OCI-LY1 (cell line): ENCODE data around the gene BCAS2.

Experiments used
- H2AFZ ChIP-seq: fragments of 200-600 bp; sonication (generic), shearing (Covaris generic); 2 replicates; pipeline ENCODE4 v1.6.0; 2014; ENCODE audit warnings: antibody characterized with exemption, mild to moderate bottlenecking, low read length
- H3F3A ChIP-seq: fragments of 200-600 bp; sonication (generic), shearing (Covaris generic); 2 replicates; pipeline ENCODE4 v1.6.0; 2014; ENCODE audit warnings: mild to moderate bottlenecking, antibody characterized with exemption, low read length, moderate library complexity; ENCODE audit not compliant: insufficient read depth
- H3K27ac ChIP-seq: fragments of 200-600 bp; sonication (generic); 2 replicates; pipeline ENCODE4 v1.5.1; 2014; ENCODE audit warnings: low read length, mixed run types, mild to moderate bottlenecking, low read depth; ENCODE audit not compliant: poor library complexity, severe bottlenecking
- H3K27me3 ChIP-seq: fragments of 200-600 bp; sonication (generic); 2 replicates; pipeline ENCODE4 v1.6.0; 2014; ENCODE audit warnings: antibody characterized with exemption, mild to moderate bottlenecking, low read length, moderate library complexity; ENCODE audit not compliant: insufficient read depth
- H3K36me3 ChIP-seq: fragments of 200-600 bp; sonication (generic); 2 replicates; pipeline ENCODE4 v1.6.1; 2014; ENCODE audit warnings: mild to moderate bottlenecking, antibody characterized with exemption, low read length, moderate library complexity, mixed read lengths; ENCODE audit not compliant: insufficient read depth
- H3K4me1 ChIP-seq: fragments of 200-600 bp; sonication (generic); 2 replicates; pipeline ENCODE4 v1.5.1; 2014; ENCODE audit warnings: mild to moderate bottlenecking, low read length, moderate library complexity; ENCODE audit not compliant: insufficient read depth, severe bottlenecking
- H3K4me2 ChIP-seq: fragments of 200-600 bp; sonication (generic), shearing (Covaris generic); 2 replicates; pipeline ENCODE4 v1.6.1; 2014; ENCODE audit warnings: low read length
- H3K4me3 ChIP-seq: fragments of 200-600 bp; sonication (generic); 2 replicates; pipeline ENCODE4 v1.5.1; 2014; ENCODE audit warnings: low read length, low read depth, mild to moderate bottlenecking, mixed read lengths; ENCODE audit not compliant: poor library complexity, severe bottlenecking
- H3K79me2 ChIP-seq: fragments of 200-600 bp; shearing (Covaris generic); 2 replicates; pipeline ENCODE4 v1.6.1; 2016; ENCODE audit warnings: mixed run types, low read length, mixed read lengths; ENCODE audit not compliant: insufficient read depth
- H3K9ac ChIP-seq: fragments of 200-600 bp; sonication (generic), shearing (Covaris generic); 2 replicates; pipeline ENCODE4 v1.6.1; 2014; ENCODE audit warnings: mild to moderate bottlenecking, low read length, mixed read lengths
- H3K9me2 ChIP-seq: fragments of 200-600 bp; sonication (generic), shearing (Covaris generic); 2 replicates; pipeline ENCODE4 v1.6.1; 2014; ENCODE audit warnings: low read depth, mild to moderate bottlenecking, low read length, mixed read lengths
- H3K9me3 ChIP-seq: fragments of 200-600 bp; shearing (Covaris generic); 2 replicates; pipeline ENCODE4 v1.6.1; 2014; ENCODE audit warnings: low read length, mixed read lengths
- H4K20me1 ChIP-seq: fragments of 200-600 bp; sonication (generic), shearing (Covaris generic); 2 replicates; pipeline ENCODE4 v1.6.0; 2016; ENCODE audit warnings: mild to moderate bottlenecking, low read length; ENCODE audit not compliant: insufficient read depth
- CTCF ChIP-seq: fragments of 200-600 bp; sonication (generic), shearing (Covaris generic); IDR thresholded peaks from 2 replicates; pipeline ENCODE4 v1.5.1; 2017; ENCODE audit warnings: mild to moderate bottlenecking, antibody characterized with exemption, low read length, moderate library complexity, mixed read lengths
- EZH2 ChIP-seq: fragments of 200-600 bp; sonication (generic), shearing (Covaris generic); IDR thresholded peaks from 2 replicates; pipeline ENCODE4 v1.8.0; 2017; ENCODE audit warnings: borderline replicate concordance, mixed run types, mild to moderate bottlenecking, antibody characterized with exemption, low read length, moderate library complexity, mixed read lengths

Gene BCAS2

GRCh38 chr1:114551400-114551799 lies 30.0 kb downstream of the BCAS2 start:
- Histone ChIP-seq H3K9me3 (no peaks in the 10 kb centered on the region), H3K4me3 (no peak overlapping the region), H3K9me2 (no peaks in the 10 kb centered on the region), H3F3A (no peaks in the 10 kb centered on the region), H3K9ac (no peak overlapping the region), H3K79me2 (no peaks in the 10 kb centered on the region), H3K4me1 (no peaks in the 10 kb centered on the region), H4K20me1 (no peaks in the 10 kb centered on the region), H3K36me3 (no peaks in the 10 kb centered on the region), H3K27me3 (no peaks in the 10 kb centered on the region), H3K27ac (no peak overlapping the region), H3K4me2 (no peak overlapping the region), H2AFZ (no peak overlapping the region)
- no peak for TF ChIP-seq CTCF
- no peak for TF ChIP-seq EZH2

- H3K4me3 ChIP-seq = no peak overlapping the region
- no peaks in the 10 kb centered on the region for H3K79me2 ChIP-seq
- no peaks in the 10 kb centered on the region for H3K27me3 ChIP-seq
- no peaks in the 10 kb centered on the region for H3K36me3 ChIP-seq
- H3K27ac ChIP-seq = no peak overlapping the region
- no peak for TF ChIP-seq CTCF
- H3K4me2 ChIP-seq = no peak overlapping the region
- H3K9me2 ChIP-seq = no peaks in the 10 kb centered on the region
- H3K9me3 ChIP-seq = no peaks in the 10 kb centered on the region
- no peaks in the 10 kb centered on the region for H3K4me1 ChIP-seq
- no peaks in the 10 kb centered on the region for H3F3A ChIP-seq
- no peak overlapping the region for H2AFZ ChIP-seq
- no peak overlapping the region for H3K9ac ChIP-seq
- no peaks in the 10 kb centered on the region for H4K20me1 ChIP-seq
Measured at GRCh38 chr1:114550336-114550735, 31.1 kb downstream of the BCAS2 start.

DNA sequence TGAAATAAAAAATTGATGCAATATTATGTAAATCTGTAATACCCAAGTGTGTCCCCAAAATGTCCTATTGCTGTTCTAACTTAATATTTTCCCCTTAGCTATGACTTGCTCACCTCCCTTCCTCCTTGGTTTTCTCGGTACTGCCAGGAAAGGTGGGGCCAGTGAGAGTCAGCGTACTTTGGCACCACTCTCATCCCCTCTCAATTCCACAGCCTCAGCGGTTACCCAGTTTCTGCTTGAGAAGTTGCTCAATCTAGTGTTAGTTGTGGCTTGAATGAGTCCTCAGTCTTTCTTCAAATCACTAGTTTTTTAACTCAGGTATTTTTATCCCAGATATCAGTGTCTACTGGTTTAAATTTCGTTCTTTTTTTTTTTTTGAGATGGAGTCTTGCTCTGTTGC lies 32.3 kb downstream of the BCAS2 start:
- TF ChIP-seq CTCF = no peak
- TF ChIP-seq EZH2 = no peak
- no peak overlapping the region for H3K9ac ChIP-seq

More for the DNA sequence above, 32.3 kb downstream of the BCAS2 start:
- Histone ChIP-seq H3K4me2 (no peak overlapping the region), H3K4me3 (no peak overlapping the region), H3K9me2 (no peaks in the 10 kb centered on the region), H3K27ac (no peak overlapping the region), H4K20me1 (no peaks in the 10 kb centered on the region), H3K9me3 (no peaks in the 10 kb centered on the region), H2AFZ (no peak overlapping the region), H3K4me1 (no peaks in the 10 kb centered on the region), H3K79me2 (no peaks in the 10 kb centered on the region), H3K27me3 (no peaks in the 10 kb centered on the region), H3F3A (no peaks in the 10 kb centered on the region), H3K36me3 (no peaks in the 10 kb centered on the region)
